HG03280 (cell line): ENCODE measurements around the gene SPPL2C.

Experiments used
- ATAC-seq: cut with Tn5 transposase; IDR thresholded peaks from one replicate; pipeline ENCODE4 v1.9.1; 2021; ENCODE audit warnings: mild to moderate bottlenecking, moderate library complexity; ENCODE audit not compliant: unreplicated experiment

The SPPL2C gene

GRCh38 chr17:45828582-45829133, 16.0 kb upstream of the SPPL2C start:
- ATAC-seq, result no peak

- no peak for ATAC-seq
These were observed 10.8 kb upstream of the SPPL2C start for GRCh38 chr17:45833920-45834319.

- no peak for ATAC-seq
These were observed 9.9 kb upstream of the SPPL2C start for GRCh38 chr17:45834471-45835396.

GRCh38 chr17:45835481-45835880, 9.2 kb upstream of the SPPL2C start:
- ATAC-seq, result no peak

GRCh38 chr17:45836047-45837044, 8.3 kb upstream of the SPPL2C start:
- no peak for ATAC-seq

GRCh38 chr17:45837187-45837586, 7.5 kb upstream of the SPPL2C start:
- ATAC-seq, result no peak

- no peak for ATAC-seq
These were observed 7.1 kb upstream of the SPPL2C start for GRCh38 chr17:45837603-45838002.

GRCh38 chr17:45838751-45839295, 5.9 kb upstream of the SPPL2C start:
- ATAC-seq, result no peak

GRCh38 chr17:45839442-45839841, 5.2 kb upstream of the SPPL2C start:
- no peak for ATAC-seq

GRCh38 chr17:45841186-45841585, 3.5 kb upstream of the SPPL2C start:
- no peak for ATAC-seq

GRCh38 chr17:45841883-45842525, 2.7 kb upstream of the SPPL2C start:
- no peak for ATAC-seq

GRCh38 chr17:45843722-45844121, 959 bp upstream of the SPPL2C start:
- no peak for ATAC-seq

GRCh38 chr17:45845376-45846185, 900 bp downstream of the SPPL2C start:
- no peak for ATAC-seq

GRCh38 chr17:45846223-45846622, 1.5 kb downstream of the SPPL2C start:
- no peak for ATAC-seq

- no peak for ATAC-seq
These were observed 2.0 kb downstream of the SPPL2C start for GRCh38 chr17:45846646-45847045.

GRCh38 chr17:45847101-45847500, 2.4 kb downstream of the SPPL2C start:
- no peak for ATAC-seq

- ATAC-seq, result no peak
These were observed 3.1 kb downstream of the SPPL2C start for GRCh38 chr17:45847747-45848146.

- no peak for ATAC-seq
These were observed 3.7 kb downstream of the SPPL2C start for GRCh38 chr17:45848405-45848804.

- no peak for ATAC-seq
These were observed 4.3 kb downstream of the SPPL2C start for GRCh38 chr17:45848868-45849535.
